ENCODE data around the gene SEZ6L. TPM values are rescaled to one million over a fixed set of nuclear protein-coding genes. Genes with fewer than 3 reads are reported as not detected.
A peak's percentile ranks its signal among the peaks of the same experiment; 100 is the strongest.

SEZ6L gene
- total and polyA plus RNA-seq, 10 donors: 0.02 to 0.72 (median 0.30) TPM; not detected in 2

DNA sequence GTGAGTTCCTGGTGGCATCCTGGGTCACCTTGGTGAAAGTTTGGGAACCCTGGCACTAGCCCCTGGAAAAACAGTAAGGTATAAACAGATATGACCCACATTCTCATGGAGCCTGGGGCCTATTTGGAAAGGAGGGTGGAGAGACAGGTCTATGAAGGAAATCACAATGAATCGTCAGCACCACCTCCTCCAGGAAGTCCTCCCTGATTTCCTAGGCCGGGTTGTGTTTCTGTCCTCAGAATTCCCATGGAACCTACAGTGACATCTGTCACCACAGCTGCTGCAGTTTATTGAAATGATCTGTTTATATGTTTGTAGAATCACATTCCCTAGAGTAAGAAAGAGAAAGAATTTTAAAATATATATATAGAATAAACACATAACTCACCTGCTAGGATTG is 188.0 kb downstream of the SEZ6L start:
- 51 to 74% (median 58%) methylated on average over 2 of the region's 2 CpGs for WGBS, 5 donors
- intact Hi-C loops (cut with DNase I; ENCODE audit: low total_unique reads): no loop called here

DNA sequence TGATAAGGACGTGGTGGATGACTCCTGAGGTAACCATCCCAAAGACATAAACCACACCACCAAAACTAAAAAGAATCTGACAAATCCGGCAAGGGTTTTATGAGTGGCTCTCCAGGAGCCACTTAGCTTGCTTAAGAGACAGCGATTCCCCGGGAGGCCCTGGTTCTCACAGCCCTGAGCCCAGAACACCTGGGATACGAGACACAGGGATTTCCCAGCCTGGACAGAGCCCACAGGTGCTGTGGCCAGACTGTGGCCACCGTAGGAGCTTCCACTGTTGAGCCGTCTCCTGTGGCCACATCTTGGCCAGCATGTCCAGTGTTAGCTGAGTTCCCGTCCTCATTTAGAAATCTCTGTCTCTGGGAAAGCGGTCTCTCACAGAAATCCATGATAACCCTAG is 188.6 kb downstream of the SEZ6L start:
- H3K4me1 ChIP-seq: peaks cover 5 to 10% (median 9%) of the 10 kb centered on the region in 6 donors
- no peaks in the 10 kb centered on the region for H3K9me3 ChIP-seq
- DNase-seq: no peak
- TF ChIP-seq, protein P1, sequence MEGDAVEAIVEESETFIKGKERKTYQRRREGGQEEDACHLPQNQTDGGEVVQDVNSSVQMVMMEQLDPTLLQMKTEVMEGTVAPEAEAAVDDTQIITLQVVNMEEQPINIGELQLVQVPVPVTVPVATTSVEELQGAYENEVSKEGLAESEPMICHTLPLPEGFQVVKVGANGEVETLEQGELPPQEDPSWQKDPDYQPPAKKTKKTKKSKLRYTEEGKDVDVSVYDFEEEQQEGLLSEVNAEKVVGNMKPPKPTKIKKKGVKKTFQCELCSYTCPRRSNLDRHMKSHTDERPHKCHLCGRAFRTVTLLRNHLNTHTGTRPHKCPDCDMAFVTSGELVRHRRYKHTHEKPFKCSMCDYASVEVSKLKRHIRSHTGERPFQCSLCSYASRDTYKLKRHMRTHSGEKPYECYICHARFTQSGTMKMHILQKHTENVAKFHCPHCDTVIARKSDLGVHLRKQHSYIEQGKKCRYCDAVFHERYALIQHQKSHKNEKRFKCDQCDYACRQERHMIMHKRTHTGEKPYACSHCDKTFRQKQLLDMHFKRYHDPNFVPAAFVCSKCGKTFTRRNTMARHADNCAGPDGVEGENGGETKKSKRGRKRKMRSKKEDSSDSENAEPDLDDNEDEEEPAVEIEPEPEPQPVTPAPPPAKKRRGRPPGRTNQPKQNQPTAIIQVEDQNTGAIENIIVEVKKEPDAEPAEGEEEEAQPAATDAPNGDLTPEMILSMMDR (IDR thresholded peaks at IDR 0.05 in 8 of 11, conservative IDR thresholded peaks at IDR 0.05 in 3 of 11): no peak
- TF ChIP-seq POLR2A (IDR thresholded peaks at IDR 0.05) (no peak), POLR2AphosphoS5 (IDR thresholded peaks at IDR 0.05) (no peak)
- no peak overlapping the region for H3K27ac ChIP-seq
- no peaks in the 10 kb centered on the region for H3K36me3 ChIP-seq
- H3K4me3 ChIP-seq: no peak overlapping the region
- intact Hi-C loops (cut with DNase I; ENCODE audit: low total_unique reads): no loop called here
- peaks cover 0 to 57% (median 5%) of the 10 kb centered on the region in 7 donors for H3K27me3 ChIP-seq (replicated peaks in 1 of 7)
- 74 to 86% (median 79%) methylated on average over 9 of the region's 9 CpGs for WGBS, 5 donors

More for the DNA sequence above, 188.0 kb downstream of the SEZ6L start:
- no peak for TF ChIP-seq POLR2A (IDR thresholded peaks at IDR 0.05)
- TF ChIP-seq, protein P1 (IDR thresholded peaks at IDR 0.05 in 8 of 11, conservative IDR thresholded peaks at IDR 0.05 in 3 of 11): no peak
- TF ChIP-seq POLR2AphosphoS5 (IDR thresholded peaks at IDR 0.05): no peak
- H3K36me3 ChIP-seq: no peaks in the 10 kb centered on the region
- no peak overlapping the region for H3K4me3 ChIP-seq
- no peak for DNase-seq
- peaks cover 0 to 56% (median 5%) of the 10 kb centered on the region in 7 donors for H3K27me3 ChIP-seq (replicated peaks in 1 of 7)
- H3K9me3 ChIP-seq: no peaks in the 10 kb centered on the region
- no peak overlapping the region for H3K27ac ChIP-seq
- H3K4me1 ChIP-seq: peaks cover 5 to 10% (median 9%) of the 10 kb centered on the region in 6 donors

DNA sequence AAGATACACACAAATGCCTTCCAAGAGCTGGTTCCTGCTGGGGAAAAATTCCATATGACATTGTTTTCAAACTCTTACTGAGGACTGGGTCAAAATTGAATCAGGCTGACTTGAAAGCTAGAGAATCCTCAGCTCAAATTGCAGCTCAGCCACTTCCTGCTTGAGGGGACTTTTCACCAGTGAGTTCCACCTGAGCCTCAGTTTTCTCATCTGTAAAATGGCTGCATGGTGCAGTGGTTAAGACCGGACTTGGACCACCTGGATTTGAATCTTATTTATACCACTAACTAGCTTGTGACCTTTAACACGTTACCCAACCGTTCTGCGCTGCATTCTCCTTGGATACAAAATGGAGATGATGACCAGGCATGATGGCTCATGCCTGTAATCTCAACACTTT is 189.9 kb downstream of the SEZ6L start:
- no peak for DNase-seq
- TF ChIP-seq, protein P1 (IDR thresholded peaks at IDR 0.05 in 8 of 11, conservative IDR thresholded peaks at IDR 0.05 in 3 of 11): no peak
- no peak for TF ChIP-seq POLR2A (IDR thresholded peaks at IDR 0.05)
- no peak for TF ChIP-seq POLR2AphosphoS5 (IDR thresholded peaks at IDR 0.05)
- Histone ChIP-seq H3K9me3 (no peaks in the 10 kb centered on the region), H3K27ac (no peak overlapping the region), H3K27me3 (replicated peaks in 1 of 7) (peaks cover 0 to 59% (median 5%) of the 10 kb centered on the region in 7 donors), H3K4me1 (peaks cover 5 to 10% (median 9%) of the 10 kb centered on the region in 6 donors), H3K36me3 (no peaks in the 10 kb centered on the region), H3K4me3 (no peak overlapping the region)
- 83 to 96% (median 92%) methylated on average over 4 of the region's 4 CpGs for WGBS, 5 donors
- intact Hi-C loops (cut with DNase I; ENCODE audit: low total_unique reads): no loop called here

DNA sequence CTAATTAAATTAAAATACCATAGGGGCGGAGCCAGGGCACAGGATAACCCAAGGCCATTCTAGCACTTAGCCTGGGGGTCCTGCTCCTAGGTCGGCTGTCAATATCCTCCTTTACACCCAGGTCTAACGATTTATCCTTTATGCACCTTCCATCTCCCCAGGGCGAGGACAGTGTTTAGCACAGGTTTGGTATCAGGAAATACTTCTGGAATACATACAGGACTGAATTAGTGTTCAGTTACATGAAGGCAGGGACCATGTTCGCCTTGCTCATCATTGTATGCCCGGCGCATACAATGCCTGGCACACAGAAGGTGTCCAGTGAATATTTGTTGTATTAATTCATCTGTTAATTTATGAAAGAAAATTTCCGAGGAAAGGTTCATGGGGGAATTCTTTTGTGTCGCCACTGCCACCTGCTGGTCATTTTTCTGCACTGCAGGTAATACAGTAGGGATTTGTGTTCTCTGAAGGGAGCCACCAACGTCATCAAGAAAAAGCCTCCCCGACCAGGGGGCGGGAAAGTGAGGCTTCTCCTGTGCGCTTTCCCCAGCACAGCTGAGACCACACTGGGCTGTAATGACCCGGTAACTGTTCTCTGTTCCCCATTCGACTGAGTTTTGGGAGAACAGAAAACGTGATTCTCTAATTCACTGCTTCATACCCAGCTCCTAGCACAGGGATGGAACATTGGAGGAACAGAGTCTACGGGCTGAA is 191.1 kb downstream of the SEZ6L start:
- peaks cover 5 to 10% (median 9%) of the 10 kb centered on the region in 6 donors for H3K4me1 ChIP-seq
- H3K27ac ChIP-seq: no peak overlapping the region
- no peak for TF ChIP-seq POLR2AphosphoS5 (IDR thresholded peaks at IDR 0.05)
- TF ChIP-seq, protein P1 (IDR thresholded peaks at IDR 0.05 in 8 of 11, conservative IDR thresholded peaks at IDR 0.05 in 3 of 11): peak; percentile 70 to 94 (median 90)
- 7 to 10% (median 9%) methylated on average over 17 of the region's 17 CpGs for WGBS, 5 donors
- no peaks in the 10 kb centered on the region for H3K36me3 ChIP-seq
- H3K4me3 ChIP-seq: no peak overlapping the region
- no peaks in the 10 kb centered on the region for H3K9me3 ChIP-seq
- intact Hi-C loops (cut with DNase I; ENCODE audit: low total_unique reads): no loop called here
- peaks cover 0 to 51% (median 5%) of the 10 kb centered on the region in 7 donors for H3K27me3 ChIP-seq (replicated peaks in 1 of 7)
- DNase-seq: no peak

Data from spleen (tissue), 11 donors.